ENCODE measurements around the gene SIL1.

Gene SIL1

GRCh38 chr5:138936968-138937345 is 261.2 kb downstream of the SIL1 start:
- TF ChIP-seq CTBP1 (IDR thresholded peaks at IDR 0.05; ENCODE audit: borderline replicate concordance) (no peak), NFRKB (IDR thresholded peaks at IDR 0.05) (no peak), ARNT (IDR thresholded peaks at IDR 0.05) (no peak), L3MBTL2 (conservative IDR thresholded peaks at IDR 0.05) (no peak), LEF1 (IDR thresholded peaks at IDR 0.05; ENCODE audit: borderline replicate concordance) (no peak), ELF4 (IDR thresholded peaks at IDR 0.05) (no peak), ZNF384 (IDR thresholded peaks at IDR 0.05) (no peak), BHLHE40 (IDR thresholded peaks at IDR 0.05; ENCODE audit: borderline replicate concordance) (no peak), SP1 (IDR thresholded peaks at IDR 0.05) (no peak), TARDBP (IDR thresholded peaks at IDR 0.05) (no peak), FOXA1 (IDR thresholded peaks at IDR 0.05) (no peak), SUZ12 (IDR thresholded peaks at IDR 0.05) (no peak), FOXK2 (IDR thresholded peaks at IDR 0.05) (no peak), HDGF (IDR thresholded peaks at IDR 0.05; ENCODE audit: borderline replicate concordance) (no peak), PKNOX1 (IDR thresholded peaks at IDR 0.05) (no peak), FOXM1 (IDR thresholded peaks at IDR 0.05; ENCODE audit: borderline replicate concordance) (no peak)

GRCh38 chr5:138936225-138936967 is 261.8 kb downstream of the SIL1 start:
- DNase-seq (ENCODE audit: extremely low spot score) = no peak
- TF ChIP-seq FOXK2 (IDR thresholded peaks at IDR 0.05) = no peak
- ChIA-PET POLR2A (no interaction called here), CTCF (no interaction called here)

More at GRCh38 chr5:138936968-138937345, 261.2 kb downstream of the SIL1 start:
- DNase-seq (ENCODE audit: extremely low spot score) = no peak
- ChIA-PET POLR2A (no interaction called here), CTCF (no interaction called here)

GRCh38 chr5:138935466-138935865 is 262.7 kb downstream of the SIL1 start:
- no peak for TF ChIP-seq ZNF384 (IDR thresholded peaks at IDR 0.05)
- no peak for DNase-seq (ENCODE audit: extremely low spot score)
- ChIA-PET CTCF (no interaction called here), POLR2A (no interaction called here)

- CTCF ChIA-PET = no interaction called here
- no peak for DNase-seq (ENCODE audit: extremely low spot score)
- POLR2A ChIA-PET = no interaction called here
- TF ChIP-seq LEF1 (IDR thresholded peaks at IDR 0.05; ENCODE audit: borderline replicate concordance) (no peak), SP1 (IDR thresholded peaks at IDR 0.05) (no peak)
Observed at GRCh38 chr5:138934971-138935370, 263.2 kb downstream of the SIL1 start.

- CTCF ChIA-PET = no interaction called here
- POLR2A ChIA-PET = no interaction called here
Observed at GRCh38 chr5:138933522-138934290, 264.5 kb downstream of the SIL1 start.

GRCh38 chr5:138932171-138932810 is 265.9 kb downstream of the SIL1 start:
- TF ChIP-seq FOXA1 (IDR thresholded peaks at IDR 0.05) (no peak), L3MBTL2 (conservative IDR thresholded peaks at IDR 0.05) (no peak), NFRKB (IDR thresholded peaks at IDR 0.05) (no peak)
- ChIA-PET POLR2A (interaction anchor here (1.0 kb wide), 1 partner anchor 11 kb away, joined by 3 read pairs; no protein-coding TSS in a partner anchor), CTCF (interaction anchor here (0.7 kb wide), 1 partner anchor 10 kb away, joined by 3 read pairs; no protein-coding TSS in a partner anchor)
- no peak for DNase-seq (ENCODE audit: extremely low spot score)

More at GRCh38 chr5:138933522-138934290, 264.5 kb downstream of the SIL1 start:
- no peak for DNase-seq (ENCODE audit: extremely low spot score)
- TF ChIP-seq ZNF384 (IDR thresholded peaks at IDR 0.05) = no peak
- no peak for TF ChIP-seq CTBP1 (IDR thresholded peaks at IDR 0.05; ENCODE audit: borderline replicate concordance)
- no peak for TF ChIP-seq SP1 (IDR thresholded peaks at IDR 0.05)
- TF ChIP-seq ELF4 (IDR thresholded peaks at IDR 0.05) = no peak
- TF ChIP-seq SUZ12 (IDR thresholded peaks at IDR 0.05) = no peak
- TF ChIP-seq PKNOX1 (IDR thresholded peaks at IDR 0.05) = no peak

- POLR2A ChIA-PET = no interaction called here
- TF ChIP-seq BHLHE40 (IDR thresholded peaks at IDR 0.05; ENCODE audit: borderline replicate concordance) (no peak), ELF4 (IDR thresholded peaks at IDR 0.05) (no peak), FOXM1 (IDR thresholded peaks at IDR 0.05; ENCODE audit: borderline replicate concordance) (no peak), NFRKB (IDR thresholded peaks at IDR 0.05) (no peak), FOXA1 (IDR thresholded peaks at IDR 0.05) (no peak), ZNF384 (IDR thresholded peaks at IDR 0.05) (no peak), LEF1 (IDR thresholded peaks at IDR 0.05; ENCODE audit: borderline replicate concordance) (no peak), ARNT (IDR thresholded peaks at IDR 0.05) (no peak), TARDBP (IDR thresholded peaks at IDR 0.05) (no peak), FOXK2 (IDR thresholded peaks at IDR 0.05) (no peak), L3MBTL2 (conservative IDR thresholded peaks at IDR 0.05) (no peak), CTBP1 (IDR thresholded peaks at IDR 0.05; ENCODE audit: borderline replicate concordance) (no peak), HDGF (IDR thresholded peaks at IDR 0.05; ENCODE audit: borderline replicate concordance) (no peak), SUZ12 (IDR thresholded peaks at IDR 0.05) (no peak)
- DNase-seq (ENCODE audit: extremely low spot score) = no peak
- CTCF ChIA-PET = no interaction called here
Observed at GRCh38 chr5:138930371-138931097, 267.6 kb downstream of the SIL1 start.

Measured in HEK293T (cell line).